Glutamatergic neuron (in vitro differentiated cells): ENCODE results near the gene TAOK1. TPM values are rescaled to one million over a fixed set of nuclear protein-coding genes. Genes with fewer than 3 reads are reported as not detected.
"Not testable (repeated sequence)": the region's sequence is repeated elsewhere in the genome, so short reads cannot be mapped to it uniquely, and the experiment has no call there.

Source experiments
- DNase-seq: peaks from one replicate; pipeline ENCODE4 v3.0.0; 2022
- H3K27ac Mint-ChIP-seq: one replicate; pipeline ENCODE4 v1.8.0; 2020; ENCODE audit warnings: mild to moderate bottlenecking, mixed read lengths, inconsistent platforms; ENCODE audit not compliant: unreplicated experiment
- H3K27me3 Mint-ChIP-seq: one replicate; pipeline ENCODE4 v1.8.0; 2020; ENCODE audit warnings: mild to moderate bottlenecking, moderate library complexity, mixed read lengths, inconsistent platforms; ENCODE audit not compliant: unreplicated experiment
- H3K36me3 Mint-ChIP-seq: one replicate; pipeline ENCODE4 v1.8.0; 2020; ENCODE audit warnings: mild to moderate bottlenecking, mixed read lengths, inconsistent platforms; ENCODE audit not compliant: unreplicated experiment
- H3K4me1 Mint-ChIP-seq: one replicate; pipeline ENCODE4 v1.8.0; 2020; ENCODE audit warnings: mild to moderate bottlenecking, low read depth, mixed read lengths, inconsistent platforms; ENCODE audit not compliant: unreplicated experiment
- H3K4me3 Mint-ChIP-seq: one replicate; pipeline ENCODE4 v1.8.0; 2020; ENCODE audit warnings: mild to moderate bottlenecking, mixed read lengths, inconsistent platforms; ENCODE audit not compliant: unreplicated experiment
- H3K9me3 Mint-ChIP-seq: one replicate; pipeline ENCODE4 v1.8.0; 2020; ENCODE audit warnings: mild to moderate bottlenecking, moderate library complexity, mixed read lengths, inconsistent platforms; ENCODE audit not compliant: unreplicated experiment
- CTCF ChIP-seq: fragments of 200-600 bp; sonication (generic); IDR thresholded peaks from one replicate; pipeline ENCODE4 v1.5.0; 2021; ENCODE audit not compliant: partially characterized antibody, unreplicated experiment
- total RNA-seq: library from RNA; stranded (reverse); fragmentation: NEBNext Ultra II Directional; extraction: Animal tissue kit (Norgen Biotek cat#: 25700); gene quantifications from one replicate; pipeline ENCODE4 v1.2.1, GENCODE V29; 2021; ENCODE audit not compliant: unreplicated experiment

Gene TAOK1
- total RNA-seq, 1 donor from 2014 or later, result 133 TPM

GRCh38 chr17:29345066-29345465 lies 45.1 kb upstream of the TAOK1 start:
- Mint-ChIP-seq H3K27me3 (no peaks in the 10 kb centered on the region), H3K36me3 (no peaks in the 10 kb centered on the region), H3K4me3 (no peak overlapping the region), H3K9me3 (peaks cover 1% of the 10 kb centered on the region), H3K27ac (no peak overlapping the region), H3K4me1 (no peaks in the 10 kb centered on the region)
- DNase-seq, result no peak
- TF ChIP-seq CTCF, result no peak

GRCh38 chr17:29345470-29345869 lies 44.7 kb upstream of the TAOK1 start:
- not testable (repeated sequence) for H3K27ac Mint-ChIP-seq, H3K9me3 Mint-ChIP-seq, DNase-seq, H3K4me3 Mint-ChIP-seq, H3K27me3 Mint-ChIP-seq, H3K4me1 Mint-ChIP-seq, H3K36me3 Mint-ChIP-seq

GRCh38 chr17:29346462-29346861 lies 43.7 kb upstream of the TAOK1 start:
- Mint-ChIP-seq H3K36me3 (no peaks in the 10 kb centered on the region), H3K9me3 (peaks cover 1% of the 10 kb centered on the region), H3K27ac (no peak overlapping the region), H3K4me1 (no peaks in the 10 kb centered on the region), H3K4me3 (no peak overlapping the region), H3K27me3 (no peaks in the 10 kb centered on the region)
- no peak for TF ChIP-seq CTCF
- DNase-seq, result no peak

- H3K27ac Mint-ChIP-seq, result no peak overlapping the region
- no peak for DNase-seq
- TF ChIP-seq CTCF, result no peak
- H3K4me1 Mint-ChIP-seq, result no peaks in the 10 kb centered on the region
- H3K27me3 Mint-ChIP-seq, result no peaks in the 10 kb centered on the region
- H3K9me3 Mint-ChIP-seq, result peaks cover under 1% of the 10 kb centered on the region
- H3K36me3 Mint-ChIP-seq, result no peaks in the 10 kb centered on the region
- no peak overlapping the region for H3K4me3 Mint-ChIP-seq
These were observed 42.1 kb upstream of the TAOK1 start for GRCh38 chr17:29347831-29348629.

- H3K9me3 Mint-ChIP-seq, result no peaks in the 10 kb centered on the region
- H3K27ac Mint-ChIP-seq, result no peak overlapping the region
- no peaks in the 10 kb centered on the region for H3K27me3 Mint-ChIP-seq
- no peaks in the 10 kb centered on the region for H3K36me3 Mint-ChIP-seq
- H3K4me3 Mint-ChIP-seq, result no peak overlapping the region
- TF ChIP-seq CTCF, result no peak
- DNase-seq, result no peak
- no peaks in the 10 kb centered on the region for H3K4me1 Mint-ChIP-seq
These were observed 40.8 kb upstream of the TAOK1 start for GRCh38 chr17:29349409-29349808.
